ENCODE data around the gene TAB2.

Gene TAB2

GRCh38 chr6:149302723-149303122, 14.8 kb upstream of the TAB2 start:
- H2BK12ac ChIP-seq (ENCODE audit: low read length in 2 of 2), result no peak overlapping the region
- no peak overlapping the region for H3K27ac ChIP-seq (ENCODE audit: low read length, poor library complexity, severe bottlenecking)
- no peaks in the 10 kb centered on the region for H3K79me1 ChIP-seq (replicated peaks; ENCODE audit: low read length, poor library complexity, severe bottlenecking)
- no peak overlapping the region for H3K23ac ChIP-seq (ENCODE audit: low read length in 2 of 2)
- no peaks in the 10 kb centered on the region for H3K9me3 ChIP-seq (ENCODE audit: control insufficient read depth, low read length)
- 82% methylated on average over 1 of the region's 3 CpGs for WGBS
- no peak overlapping the region for H3K14ac ChIP-seq (ENCODE audit: low read length in 2 of 2)
- DNase-seq, result no peak
- H2AFZ ChIP-seq (ENCODE audit: low read depth, low read length), result no peak overlapping the region
- no peak overlapping the region for H4K91ac ChIP-seq (ENCODE audit: low read length)
- no peak overlapping the region for H3K4me3 ChIP-seq (ENCODE audit: insufficient read depth in 1 of 2, low read depth in 1 of 2, low read length in 2 of 2)
- H2AK5ac ChIP-seq (ENCODE audit: low read length, severe bottlenecking), result no peak overlapping the region
- no peak overlapping the region for H3K4ac ChIP-seq (ENCODE audit: low read depth in 1 of 2, low read length in 2 of 2)
- H3K4me2 ChIP-seq (ENCODE audit: low read length, poor library complexity, severe bottlenecking), result no peak overlapping the region
- no peaks in the 10 kb centered on the region for H3K36me3 ChIP-seq (ENCODE audit: control insufficient read depth in 1 of 2, insufficient read depth in 2 of 2, low read depth in 1 of 2, low read length in 2 of 2)
- no peak overlapping the region for H2BK120ac ChIP-seq (ENCODE audit: low read depth, low read length)
- H4K8ac ChIP-seq (ENCODE audit: low read length), result no peak overlapping the region
- no peak overlapping the region for H3K18ac ChIP-seq (ENCODE audit: low read depth in 1 of 2, low read length in 2 of 2)
- H3K27me3 ChIP-seq (ENCODE audit: control insufficient read depth in 1 of 2, insufficient read depth in 1 of 2, low read length in 2 of 2), result peaks cover 0 to 6% of the 10 kb centered on the region in 2 experiments
- H2BK15ac ChIP-seq (ENCODE audit: low read depth, poor library complexity, severe bottlenecking), result no peak overlapping the region
- H3K9ac ChIP-seq (ENCODE audit: low read length), result no peak overlapping the region
- peaks cover 3% of the 10 kb centered on the region for H3K4me1 ChIP-seq (ENCODE audit: control insufficient read depth, insufficient read depth, low read depth, low read length)
- H2BK5ac ChIP-seq (ENCODE audit: low read depth, low read length, poor library complexity, severe bottlenecking), result no peak overlapping the region

- no peak for DNase-seq
- no peak overlapping the region for H3K23ac ChIP-seq (ENCODE audit: low read length in 2 of 2)
- no peak overlapping the region for H2BK120ac ChIP-seq (ENCODE audit: low read depth, low read length)
- no peak overlapping the region for H3K4ac ChIP-seq (ENCODE audit: low read depth in 1 of 2, low read length in 2 of 2)
- H3K18ac ChIP-seq (ENCODE audit: low read depth in 1 of 2, low read length in 2 of 2), result no peak overlapping the region
- no peak overlapping the region for H3K4me2 ChIP-seq (ENCODE audit: low read length, poor library complexity, severe bottlenecking)
- H2BK12ac ChIP-seq (ENCODE audit: low read length in 2 of 2), result no peak overlapping the region
- H2AFZ ChIP-seq (ENCODE audit: low read depth, low read length), result no peak overlapping the region
- no peak overlapping the region for H2AK5ac ChIP-seq (ENCODE audit: low read length, severe bottlenecking)
- no peak overlapping the region for H3K9ac ChIP-seq (ENCODE audit: low read length)
- peaks cover 0 to 6% of the 10 kb centered on the region in 2 experiments for H3K27me3 ChIP-seq (ENCODE audit: control insufficient read depth in 1 of 2, insufficient read depth in 1 of 2, low read length in 2 of 2)
- no peaks in the 10 kb centered on the region for H3K79me1 ChIP-seq (replicated peaks; ENCODE audit: low read length, poor library complexity, severe bottlenecking)
- no peaks in the 10 kb centered on the region for H3K36me3 ChIP-seq (ENCODE audit: control insufficient read depth in 1 of 2, insufficient read depth in 2 of 2, low read depth in 1 of 2, low read length in 2 of 2)
- WGBS, result 98% methylated on average over 1 of the region's 1 CpG
- H3K4me3 ChIP-seq (ENCODE audit: insufficient read depth in 1 of 2, low read depth in 1 of 2, low read length in 2 of 2), result no peak overlapping the region
- H2BK5ac ChIP-seq (ENCODE audit: low read depth, low read length, poor library complexity, severe bottlenecking), result no peak overlapping the region
- no peak overlapping the region for H2BK15ac ChIP-seq (ENCODE audit: low read depth, poor library complexity, severe bottlenecking)
- H3K9me3 ChIP-seq (ENCODE audit: control insufficient read depth, low read length), result no peaks in the 10 kb centered on the region
- no peak overlapping the region for H4K8ac ChIP-seq (ENCODE audit: low read length)
- no peak overlapping the region for H3K27ac ChIP-seq (ENCODE audit: low read length, poor library complexity, severe bottlenecking)
- H3K14ac ChIP-seq (ENCODE audit: low read length in 2 of 2), result no peak overlapping the region
- H3K4me1 ChIP-seq (ENCODE audit: control insufficient read depth, insufficient read depth, low read depth, low read length), result peaks cover 3% of the 10 kb centered on the region
- H4K91ac ChIP-seq (ENCODE audit: low read length), result no peak overlapping the region
These were observed 14.0 kb upstream of the TAB2 start for GRCh38 chr6:149303468-149303867.

- Histone ChIP-seq H2BK12ac (ENCODE audit: low read length in 2 of 2) (no peak overlapping the region), H2BK5ac (ENCODE audit: low read depth, low read length, poor library complexity, severe bottlenecking) (no peak overlapping the region), H3K9me3 (ENCODE audit: control insufficient read depth, low read length) (no peaks in the 10 kb centered on the region), H3K18ac (ENCODE audit: low read depth in 1 of 2, low read length in 2 of 2) (no peak overlapping the region), H3K79me1 (replicated peaks; ENCODE audit: low read length, poor library complexity, severe bottlenecking) (no peaks in the 10 kb centered on the region), H3K27ac (ENCODE audit: low read length, poor library complexity, severe bottlenecking) (no peak overlapping the region), H3K14ac (ENCODE audit: low read length in 2 of 2) (no peak overlapping the region), H3K27me3 (ENCODE audit: control insufficient read depth in 1 of 2, insufficient read depth in 1 of 2, low read length in 2 of 2) (peaks cover 0 to 6% of the 10 kb centered on the region in 2 experiments), H3K23ac (ENCODE audit: low read length in 2 of 2) (no peak overlapping the region), H3K4me3 (ENCODE audit: insufficient read depth in 1 of 2, low read depth in 1 of 2, low read length in 2 of 2) (no peak overlapping the region), H4K8ac (ENCODE audit: low read length) (no peak overlapping the region), H4K91ac (ENCODE audit: low read length) (no peak overlapping the region), H2BK120ac (ENCODE audit: low read depth, low read length) (no peak overlapping the region), H3K4ac (ENCODE audit: low read depth in 1 of 2, low read length in 2 of 2) (no peak overlapping the region), H3K9ac (ENCODE audit: low read length) (no peak overlapping the region), H3K4me2 (ENCODE audit: low read length, poor library complexity, severe bottlenecking) (no peak overlapping the region), H2AK5ac (ENCODE audit: low read length, severe bottlenecking) (no peak overlapping the region), H3K36me3 (ENCODE audit: control insufficient read depth in 1 of 2, insufficient read depth in 2 of 2, low read depth in 1 of 2, low read length in 2 of 2) (no peaks in the 10 kb centered on the region), H2AFZ (ENCODE audit: low read depth, low read length) (no peak overlapping the region), H3K4me1 (ENCODE audit: control insufficient read depth, insufficient read depth, low read depth, low read length) (peaks cover 3% of the 10 kb centered on the region), H2BK15ac (ENCODE audit: low read depth, poor library complexity, severe bottlenecking) (no peak overlapping the region)
- DNase-seq, result no peak
- 37% methylated on average over 2 of the region's 3 CpGs for WGBS
These were observed 12.1 kb upstream of the TAB2 start for GRCh38 chr6:149305372-149305771.

GRCh38 chr6:149306967-149307366, 10.5 kb upstream of the TAB2 start:
- H3K9me3 ChIP-seq (ENCODE audit: control insufficient read depth, low read length), result no peaks in the 10 kb centered on the region
- peaks cover 3% of the 10 kb centered on the region for H3K4me1 ChIP-seq (ENCODE audit: control insufficient read depth, insufficient read depth, low read depth, low read length)
- peak; percentile 64 for DNase-seq
- H3K9ac ChIP-seq (ENCODE audit: low read length), result no peak overlapping the region
- H2AFZ ChIP-seq (ENCODE audit: low read depth, low read length), result peak overlapping the region; percentile 53
- no peak overlapping the region for H4K91ac ChIP-seq (ENCODE audit: low read length)
- no peaks in the 10 kb centered on the region for H3K79me1 ChIP-seq (replicated peaks; ENCODE audit: low read length, poor library complexity, severe bottlenecking)
- H3K4me2 ChIP-seq (ENCODE audit: low read length, poor library complexity, severe bottlenecking), result peak overlapping the region; percentile 1
- no peak overlapping the region for H4K8ac ChIP-seq (ENCODE audit: low read length)
- 20% methylated on average over 3 of the region's 3 CpGs for WGBS
- H3K4ac ChIP-seq (ENCODE audit: low read depth in 1 of 2, low read length in 2 of 2), result no peak overlapping the region
- H3K18ac ChIP-seq (ENCODE audit: low read depth in 1 of 2, low read length in 2 of 2), result peak overlapping the region in 1 of 2 experiments; percentile 12
- H3K14ac ChIP-seq (ENCODE audit: low read length in 2 of 2), result no peak overlapping the region
- no peak overlapping the region for H2BK120ac ChIP-seq (ENCODE audit: low read depth, low read length)
- no peak overlapping the region for H2BK12ac ChIP-seq (ENCODE audit: low read length in 2 of 2)
- no peak overlapping the region for H2BK5ac ChIP-seq (ENCODE audit: low read depth, low read length, poor library complexity, severe bottlenecking)
- no peaks in the 10 kb centered on the region for H3K36me3 ChIP-seq (ENCODE audit: control insufficient read depth in 1 of 2, insufficient read depth in 2 of 2, low read depth in 1 of 2, low read length in 2 of 2)
- H3K23ac ChIP-seq (ENCODE audit: low read length in 2 of 2), result no peak overlapping the region
- no peak overlapping the region for H2BK15ac ChIP-seq (ENCODE audit: low read depth, poor library complexity, severe bottlenecking)
- H3K27me3 ChIP-seq (ENCODE audit: control insufficient read depth in 1 of 2, insufficient read depth in 1 of 2, low read length in 2 of 2), result peaks cover 0 to 6% of the 10 kb centered on the region in 2 experiments
- H2AK5ac ChIP-seq (ENCODE audit: low read length, severe bottlenecking), result peak overlapping the region; percentile 87
- no peak overlapping the region for H3K4me3 ChIP-seq (ENCODE audit: insufficient read depth in 1 of 2, low read depth in 1 of 2, low read length in 2 of 2)
- H3K27ac ChIP-seq (ENCODE audit: low read length, poor library complexity, severe bottlenecking), result peak overlapping the region; percentile 83
